GM12878 (cell line): ENCODE measurements around the gene AIG1. TPM values are rescaled to one million over a fixed set of nuclear protein-coding genes. Genes with fewer than 3 reads are reported as not detected.

Experiments
- ATAC-seq: fragments of 200-7000 bp; cut with Tn5 transposase; 3 replicates; pipeline ENCODE4 v1.9.1; 2020; ENCODE audit warnings: mild to moderate bottlenecking, moderate library complexity
- BruUV-seq: library from RNA; stranded (reverse); fragments of 400-500 nt; replicated peaks from 2 replicates; lab custom pipeline; 2021; lab: Mats Ljungman, UMichigan
- CTCF ChIA-PET: fragments of 300-600 bp; sonication (Branson Sonifier 250); formaldehyde crosslinking; extraction: SDS; loops from one replicate; lab custom pipeline; 2021; ENCODE audit warnings: inconsistent platforms; lab: Yijun Ruan, JAX
- POLR2A ChIA-PET: fragments of 350-600 bp; formaldehyde crosslinking; extraction: SDS; loops from one replicate; lab custom pipeline; 2021; ENCODE audit warnings: inconsistent platforms; lab: Charles Lee
- RAD21 ChIA-PET: fragments of 300-600 bp; sonication (Branson Sonifier 250); formaldehyde crosslinking; loops from one replicate; lab custom pipeline; 2023; ENCODE audit warnings: antibody characterized with exemption; ENCODE audit not compliant: unreplicated experiment; lab: Charles Lee
- SMC1A ChIA-PET: fragments of 300-600 bp; sonication (Branson Sonifier 250); formaldehyde crosslinking; loops from one replicate; lab custom pipeline; 2023; ENCODE audit not compliant: unreplicated experiment, uncharacterized antibody; lab: Charles Lee
- DNase-seq: peaks from one replicate; pipeline ENCODE4 v3.0.0-alpha.2; 2011; ENCODE audit warnings: low read depth, low spot score
- FAIRE-seq: peaks from 3 replicates; lab custom pipeline; 2011; peaks lifted over from hg19 to GRCh38; lab: Jason Lieb, UNC
- H2AFZ ChIP-seq: 2 replicates; pipeline ENCODE4 v1.6.0; 2011; ENCODE audit warnings: low read depth, low read length, control low read depth; ENCODE audit not compliant: control insufficient read depth
- H3K27ac ChIP-seq: 2 replicates; pipeline ENCODE4 v1.5.1; 2011; ENCODE audit warnings: control low read depth; ENCODE audit not compliant: control insufficient read depth, insufficient read depth
- H3K27me3 ChIP-seq, 2 experiments: replicated peaks in 1 of 2; 2 replicates each; pipeline versions ENCODE4 v1.6.0 to v1.6.1; 2011; ENCODE audit warnings: low read length in 1 of 2; ENCODE audit not compliant: control insufficient read depth in 2 of 2, insufficient read depth in 2 of 2
- H3K36me3 ChIP-seq, 2 experiments: 2 replicates each; pipeline ENCODE4 v1.5.1; 2011; ENCODE audit warnings: low read length in 1 of 2; ENCODE audit not compliant: control insufficient read depth in 2 of 2, insufficient read depth in 2 of 2
- H3K4me1 ChIP-seq: 2 replicates; pipeline ENCODE4 v1.6.1; 2011; ENCODE audit warnings: mild to moderate bottlenecking, low read length, moderate library complexity, mixed read lengths; ENCODE audit not compliant: control insufficient read depth, insufficient read depth
- H3K4me2 ChIP-seq: 2 replicates; pipeline ENCODE4 v1.6.0; 2011; ENCODE audit warnings: control low read depth; ENCODE audit not compliant: control insufficient read depth, insufficient read depth
- H3K4me3 ChIP-seq: fragments of 200-600 bp; sonication (generic); 2 replicates; pipeline ENCODE4 v1.5.1; 2016
- H3K79me2 ChIP-seq: 2 replicates; pipeline ENCODE4 v1.6.0; 2011; ENCODE audit warnings: low read length; ENCODE audit not compliant: control insufficient read depth, insufficient read depth
- H3K9ac ChIP-seq: 2 replicates; pipeline ENCODE4 v1.8.0; 2011; ENCODE audit warnings: low read length, control low read depth, mixed read lengths; ENCODE audit not compliant: control insufficient read depth, insufficient read depth
- H3K9me3 ChIP-seq: replicated peaks from 3 replicates; pipeline ENCODE4 v1.5.1; 2011; ENCODE audit warnings: mild to moderate bottlenecking, low read length; ENCODE audit not compliant: control insufficient read depth, insufficient read depth
- H4K20me1 ChIP-seq: 2 replicates; pipeline ENCODE4 v1.6.0; 2011; ENCODE audit not compliant: control insufficient read depth, insufficient read depth
- BCL11A ChIP-seq: IDR thresholded peaks from 2 replicates; pipeline ENCODE4 v1.6.1; 2011; ENCODE audit warnings: low read depth, low read length
- IRF4 ChIP-seq: IDR thresholded peaks from 2 replicates; pipeline ENCODE4 v1.6.1; 2011; ENCODE audit warnings: low read depth, low read length
- MAX ChIP-seq: IDR thresholded peaks from 2 replicates; pipeline ENCODE4 v1.6.1; 2012; ENCODE audit warnings: low read depth, low read length, improper control_type of control experiment
- YY1 ChIP-seq: IDR thresholded peaks from 2 replicates; pipeline ENCODE4 v1.6.1; 2011; ENCODE audit warnings: low read depth, mild to moderate bottlenecking, low read length
- ZBTB4 ChIP-seq: fragments of 450-650 bp; formaldehyde crosslinking; IDR thresholded peaks from 2 replicates; pipeline ENCODE4 v1.4.0; 2022; ENCODE audit warnings: mild to moderate bottlenecking, moderate library complexity
- ZSCAN29 ChIP-seq: fragments of 450-650 bp; IDR thresholded peaks from 2 replicates; pipeline ENCODE4 v1.6.1; 2017; ENCODE audit warnings: mild to moderate bottlenecking, moderate library complexity
- WGBS: methylation state at CpG from one replicate; pipeline ENCODE4 v1.1.6; 2016; ENCODE audit warnings: low lambda C conversion rate; ENCODE audit not compliant: insufficient replicate concordance, insufficient coverage; ENCODE audit errors: missing lambda C conversion rate; 5-methylcytosine and 5-hydroxymethylcytosine counted together
- in situ Hi-C: fragments of 300-500 bp; cut with MboI; formaldehyde crosslinking; loops from 9 replicates; pipeline ENCODE4 v1.14.3; 2018; ENCODE audit warnings: mixed read lengths
- intact Hi-C: fragments of 100-400 bp; cut with micrococcal nuclease; formaldehyde crosslinking; loops from one replicate; pipeline ENCODE4 v1.14.2; 2022; ENCODE audit not compliant: unreplicated experiment
- polyA plus RNA-seq, 11 experiments: library from polyadenylated mRNA; depleted of rRNA in 4 of 11; unstranded in 6 of 11; stranded (reverse) in 5 of 11; fragments of >200 nt; fragmentation: Nextera tagmentation in 4 of 11; fragmentation: Illumina TruSeq in 1 of 11; extraction: Ambion mirVana in 4 of 11; extraction: Trizol in 1 of 11; gene quantifications; 1 replicate in 1 of 11; 2 replicates in 10 of 11; pipeline versions ENCODE4 v1.2.1 to v1.2.3, GENCODE V29; 2011 to 2016; ENCODE audit warnings: inconsistent platforms in 2 of 11, missing spikeins in 2 of 11, low read depth in 1 of 11
- total RNA-seq, 4 experiments: library from RNA; depleted of rRNA in 3 of 4; stranded (reverse); fragments of >200 nt in 3 of 4; fragmentation: Illumina TruSeq in 1 of 4; extraction: Trizol in 1 of 4; gene quantifications; 2 replicates each; pipeline versions ENCODE4 v1.2.1 to v1.2.3, GENCODE V29; 2013 to 2021

Gene AIG1
- total and polyA plus RNA-seq, 10 of the 15 experiments (the other 5 are each of a cell fraction or from before 2014, with no cell fraction given) = 27.0 to 74.5 (median 36.4) TPM

- H3K4me3 ChIP-seq = no peak overlapping the region
- H3K36me3 ChIP-seq = no peaks in the 10 kb centered on the region
- H2AFZ ChIP-seq = no peak overlapping the region
- POLR2A ChIA-PET = no interaction called here
- CTCF ChIA-PET = no interaction called here
- no peaks in the 10 kb centered on the region; the same call in none of the 3 replicates for H3K9me3 ChIP-seq
- in situ Hi-C loops = no loop called here
- no peaks in the 10 kb centered on the region for H4K20me1 ChIP-seq
- RAD21 ChIA-PET = no interaction called here
- TF ChIP-seq MAX = no peak
- no peak for TF ChIP-seq YY1
- TF ChIP-seq ZSCAN29 = no peak
- no peak for TF ChIP-seq BCL11A
- no peak for TF ChIP-seq ZBTB4 (CRISPR knock-in tag)
- no peak for TF ChIP-seq IRF4
- no TSS peak for BruUV-seq
- no peaks in the 10 kb centered on the region for H3K4me1 ChIP-seq
- DNase-seq (no peak), FAIRE-seq (no peak), ATAC-seq (no peak)
- no peaks in the 10 kb centered on the region for H3K79me2 ChIP-seq
- no peak overlapping the region for H3K27ac ChIP-seq
- 95% methylated on average over 4 of the region's 4 CpGs for WGBS
- no peak overlapping the region for H3K4me2 ChIP-seq
- intact Hi-C loops = no loop called here
- no peaks in the 10 kb centered on the region for H3K27me3 ChIP-seq
- no peak overlapping the region for H3K9ac ChIP-seq
- SMC1A ChIA-PET = no interaction called here
Measured at GRCh38 chr6:143313163-143313562, 252.5 kb downstream of the AIG1 start.
